Colonic mucosa (tissue), 4 donors: Measurements from ENCODE around the gene RTN4R. TPM values are rescaled to one million over a fixed set of nuclear protein-coding genes. Genes with fewer than 3 reads are reported as not detected.

ENCODE experiments used
- DNase-seq: peaks from one replicate; pipeline ENCODE4 v3.0.0-alpha.2; 2020
- H3K27ac ChIP-seq: fragments of 200-600 bp; one replicate; pipeline ENCODE4 v1.8.0; 2021
- H3K27me3 ChIP-seq: fragments of 200-600 bp; one replicate; pipeline ENCODE4 v1.8.0; 2021
- H3K36me3 ChIP-seq: fragments of 200-600 bp; one replicate; pipeline ENCODE4 v1.8.0; 2021
- H3K4me1 ChIP-seq: fragments of 200-600 bp; one replicate; pipeline ENCODE4 v1.8.0; 2021; ENCODE audit warnings: mild to moderate bottlenecking
- H3K4me3 ChIP-seq: fragments of 200-600 bp; one replicate; pipeline ENCODE4 v1.8.0; 2021
- H3K9ac ChIP-seq, 2 donors: one replicate each; pipeline ENCODE4 v1.7.0; 2013; ENCODE audit warnings: control low read depth in 2 of 2, low read depth in 2 of 2, low read length in 2 of 2
- H3K9me3 ChIP-seq: fragments of 200-600 bp; one replicate; pipeline ENCODE4 v1.8.0; 2021
- intact Hi-C: fragments of 100-400 bp; cut with DNase I; formaldehyde crosslinking; loops from one replicate; pipeline ENCODE4 v1.14.1; 2022
- total RNA-seq, 2 donors: library from RNA; stranded (reverse); fragmentation: NEBNext Ultra II Directional in 1 of 2; extraction: Animal tissue kit (Norgen Biotek cat#: 25700) in 1 of 2; gene quantifications; one replicate each; pipeline ENCODE4 v1.2.1, GENCODE V29; 2021
- TF ChIP-seq, protein P1 (sequence below): fragments of 200-600 bp; IDR thresholded peaks from one replicate; pipeline ENCODE4 v1.8.0; 2022; ENCODE audit warnings: antibody characterized with exemption, mild to moderate bottlenecking
- donor health status: healthy.
- donor health status: DM: no; HTN: no; CAD: no.
- donor health status: DM: no; HTN: no; CAD: no.

RTN4R gene
- total RNA-seq, 2 donors from 2014 or later: 6.1 to 8.5 TPM

DNA sequence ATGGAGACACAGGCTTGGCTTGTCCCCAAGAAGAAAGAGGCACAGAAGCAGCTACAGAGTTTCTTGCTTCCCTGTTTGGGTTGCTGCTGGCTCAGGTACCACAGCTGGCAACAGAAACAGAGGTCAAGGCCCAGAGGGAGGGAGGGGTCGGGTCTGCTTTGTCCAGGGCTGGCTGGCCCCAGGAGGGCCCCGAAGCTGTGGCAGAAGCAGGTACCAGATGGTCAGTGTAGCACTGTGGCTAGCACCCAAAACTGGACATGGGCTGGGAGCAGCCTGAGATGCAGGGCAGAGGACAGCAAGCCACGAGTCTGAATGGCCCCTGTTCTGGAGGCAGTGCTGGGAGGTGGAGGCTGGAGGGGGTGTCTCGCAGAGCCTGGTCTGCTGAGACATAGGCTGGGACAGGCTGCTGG, 65.0 kb downstream of the RTN4R start:
- Histone ChIP-seq H3K4me1 (peaks cover 12% of the 10 kb centered on the region), H3K4me3 (no peak overlapping the region), H3K9ac (no peak overlapping the region), H3K27me3 (no peaks in the 10 kb centered on the region), H3K27ac (no peak overlapping the region), H3K36me3 (no peaks in the 10 kb centered on the region), H3K9me3 (no peaks in the 10 kb centered on the region)
- intact Hi-C loops: no loop called here
- DNase-seq: no peak
- TF ChIP-seq, protein P1, sequence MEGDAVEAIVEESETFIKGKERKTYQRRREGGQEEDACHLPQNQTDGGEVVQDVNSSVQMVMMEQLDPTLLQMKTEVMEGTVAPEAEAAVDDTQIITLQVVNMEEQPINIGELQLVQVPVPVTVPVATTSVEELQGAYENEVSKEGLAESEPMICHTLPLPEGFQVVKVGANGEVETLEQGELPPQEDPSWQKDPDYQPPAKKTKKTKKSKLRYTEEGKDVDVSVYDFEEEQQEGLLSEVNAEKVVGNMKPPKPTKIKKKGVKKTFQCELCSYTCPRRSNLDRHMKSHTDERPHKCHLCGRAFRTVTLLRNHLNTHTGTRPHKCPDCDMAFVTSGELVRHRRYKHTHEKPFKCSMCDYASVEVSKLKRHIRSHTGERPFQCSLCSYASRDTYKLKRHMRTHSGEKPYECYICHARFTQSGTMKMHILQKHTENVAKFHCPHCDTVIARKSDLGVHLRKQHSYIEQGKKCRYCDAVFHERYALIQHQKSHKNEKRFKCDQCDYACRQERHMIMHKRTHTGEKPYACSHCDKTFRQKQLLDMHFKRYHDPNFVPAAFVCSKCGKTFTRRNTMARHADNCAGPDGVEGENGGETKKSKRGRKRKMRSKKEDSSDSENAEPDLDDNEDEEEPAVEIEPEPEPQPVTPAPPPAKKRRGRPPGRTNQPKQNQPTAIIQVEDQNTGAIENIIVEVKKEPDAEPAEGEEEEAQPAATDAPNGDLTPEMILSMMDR: no peak

DNA sequence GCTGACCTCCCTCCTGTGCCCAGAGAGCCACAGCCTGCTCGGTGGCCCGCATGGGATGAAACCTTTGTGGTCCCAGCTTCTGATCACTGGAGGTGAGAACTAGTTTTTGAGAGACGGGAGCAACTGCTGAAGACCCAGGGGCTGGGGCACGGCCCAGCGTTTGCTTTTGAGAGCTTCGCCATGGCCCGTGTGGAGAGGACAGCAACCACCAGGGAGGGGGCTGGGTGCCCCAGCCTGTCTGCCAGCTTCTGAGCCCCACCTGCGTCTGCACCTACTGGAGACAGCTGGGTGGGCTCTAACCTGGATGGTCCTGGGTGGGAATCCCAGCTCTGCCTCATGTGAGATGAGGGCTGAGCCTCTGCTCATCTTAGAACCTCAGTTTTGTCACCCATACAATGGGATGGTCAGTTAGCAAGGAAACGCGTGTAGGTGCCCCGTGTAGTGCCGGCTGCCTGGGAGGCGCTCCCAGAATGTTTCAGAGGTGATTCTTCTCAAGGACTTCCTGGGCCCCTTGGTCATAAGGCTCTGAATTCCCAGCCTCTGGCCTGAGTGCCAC, 66.2 kb downstream of the RTN4R start:
- intact Hi-C loops: no loop called here
- TF ChIP-seq, protein P1: no peak
- DNase-seq: no peak
- Histone ChIP-seq H3K36me3 (no peaks in the 10 kb centered on the region), H3K4me1 (peaks cover 7% of the 10 kb centered on the region), H3K27me3 (no peaks in the 10 kb centered on the region), H3K9ac (no peak overlapping the region), H3K27ac (no peak overlapping the region), H3K9me3 (no peaks in the 10 kb centered on the region), H3K4me3 (no peak overlapping the region)

DNA sequence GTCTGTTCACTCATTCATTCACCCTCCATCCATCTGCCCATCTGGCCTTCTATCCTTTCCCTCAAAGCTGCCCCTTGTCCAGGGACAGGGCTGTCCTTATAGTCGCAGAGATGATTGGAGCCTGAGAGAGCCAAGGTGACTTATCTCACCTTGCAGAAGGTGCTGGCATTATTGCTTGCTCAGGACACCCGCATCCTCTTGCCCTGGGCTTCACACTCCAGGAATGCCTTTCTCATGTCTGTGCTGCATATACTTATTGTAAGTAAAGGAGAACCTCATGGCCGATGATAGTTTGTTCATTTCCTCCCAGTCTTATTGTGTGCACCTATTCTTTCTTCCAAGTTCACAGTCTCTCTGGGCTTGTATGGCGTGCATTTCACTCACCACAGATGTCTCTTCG, 68.2 kb downstream of the RTN4R start:
- Histone ChIP-seq H3K9me3 (no peaks in the 10 kb centered on the region), H3K27me3 (no peaks in the 10 kb centered on the region), H3K4me1 (peaks cover 6% of the 10 kb centered on the region), H3K36me3 (no peaks in the 10 kb centered on the region), H3K4me3 (no peak overlapping the region), H3K27ac (no peak overlapping the region), H3K9ac (no peak overlapping the region)
- intact Hi-C loops: no loop called here
- TF ChIP-seq, protein P1: no peak
- no peak for DNase-seq

DNA sequence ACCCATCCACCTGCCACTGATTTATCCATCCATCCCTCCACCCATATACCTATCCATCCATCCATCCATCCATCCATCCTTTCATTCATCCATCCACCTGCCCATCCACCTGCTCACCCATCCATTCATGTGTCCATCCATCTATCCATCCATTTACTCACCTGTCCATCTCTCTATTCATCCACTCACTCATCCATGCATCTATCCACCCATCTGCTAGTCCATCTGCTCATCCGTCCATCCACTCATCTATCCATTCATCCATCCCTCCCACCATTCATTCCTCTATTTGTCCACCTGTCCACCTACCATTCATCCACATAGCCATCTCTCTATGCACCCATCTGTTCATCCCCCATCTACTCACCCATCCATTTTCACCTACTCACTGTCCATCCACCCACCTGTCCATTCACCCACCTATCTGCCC, 68.7 kb downstream of the RTN4R start:
- Histone ChIP-seq H3K27me3 (no peaks in the 10 kb centered on the region), H3K27ac (no peak overlapping the region), H3K36me3 (no peaks in the 10 kb centered on the region), H3K9ac (no peak overlapping the region), H3K4me1 (peaks cover 6% of the 10 kb centered on the region), H3K9me3 (no peaks in the 10 kb centered on the region), H3K4me3 (no peak overlapping the region)
- DNase-seq: no peak
- intact Hi-C loops: no loop called here
- TF ChIP-seq, protein P1: no peak

DNA sequence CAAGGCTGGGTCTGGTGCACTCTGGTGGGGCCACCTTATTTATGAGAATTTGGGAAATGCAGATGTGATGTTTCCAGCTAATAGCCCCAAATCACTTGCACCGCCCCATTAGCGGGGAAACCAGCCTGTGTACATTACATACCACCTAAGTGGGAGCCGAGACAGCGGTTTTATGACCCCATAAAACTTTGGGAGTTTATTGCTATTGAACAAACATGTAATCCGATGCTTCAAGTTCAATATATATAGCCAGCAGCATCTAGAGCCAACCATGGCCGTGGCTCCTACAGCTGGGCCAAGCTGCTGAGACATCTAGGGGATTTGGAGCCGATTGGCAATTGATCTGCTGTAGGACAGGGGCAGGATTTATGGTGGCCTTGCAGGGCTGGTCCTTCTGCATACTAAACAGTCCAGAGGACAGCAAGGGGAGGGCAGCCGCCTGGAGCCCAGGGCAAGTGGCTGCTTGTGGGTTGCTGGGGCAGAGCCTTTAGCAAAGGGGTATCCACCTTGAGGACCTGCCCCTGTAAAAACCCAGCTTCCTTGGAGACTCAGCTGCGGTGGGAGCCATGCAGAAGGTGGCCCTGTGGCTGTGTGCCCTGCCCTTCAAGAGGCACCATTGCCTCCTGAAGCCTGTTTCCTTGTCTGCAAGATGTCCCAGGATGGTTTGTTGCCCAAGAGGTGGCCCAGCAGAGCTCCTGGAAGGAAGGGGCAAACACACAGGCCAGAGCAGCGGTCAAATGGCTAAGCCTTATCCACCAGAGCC, 69.4 kb downstream of the RTN4R start:
- no peak overlapping the region for H3K4me3 ChIP-seq
- no peaks in the 10 kb centered on the region for H3K27me3 ChIP-seq
- no peak for DNase-seq
- TF ChIP-seq, protein P1: no peak
- intact Hi-C loops: no loop called here
- H3K9ac ChIP-seq: no peak overlapping the region
- H3K9me3 ChIP-seq: no peaks in the 10 kb centered on the region
- no peaks in the 10 kb centered on the region for H3K36me3 ChIP-seq
- H3K4me1 ChIP-seq: peaks cover under 1% of the 10 kb centered on the region
- no peak overlapping the region for H3K27ac ChIP-seq
